Endothelial cell of umbilical vein (primary cell): ENCODE measurements around the gene TIMM10B. TPM values are rescaled to one million over a fixed set of nuclear protein-coding genes. Genes with fewer than 3 reads are reported as not detected.
A peak's percentile ranks its signal among the peaks of the same experiment; 100 is the strongest.

ENCODE experiments used
- BruUV-seq: library from RNA; stranded (reverse); fragments of 400-500 nt; replicated peaks from 2 replicates; lab custom pipeline; 2021; lab: Mats Ljungman, UMichigan
- CTCF ChIA-PET: fragments of 300-600, 350-600 bp; sonication (Branson Sonifier 250); formaldehyde crosslinking; loops from one replicate; lab custom pipeline; 2021; ENCODE audit warnings: antibody characterized with exemption, inconsistent platforms; lab: Charles Lee
- POLR2A ChIA-PET: fragments of 300-600, 350-600 bp; sonication (Branson Sonifier 250); formaldehyde crosslinking; loops from one replicate; lab custom pipeline; 2021; ENCODE audit warnings: antibody characterized with exemption, inconsistent platforms; lab: Charles Lee
- DNase-seq: peaks from one replicate; pipeline ENCODE4 v3.0.0-alpha.2; 2011; ENCODE audit warnings: low read depth, low spot score
- FAIRE-seq: peaks from 2 replicates; lab custom pipeline; 2011; peaks lifted over from hg19 to GRCh38; lab: Jason Lieb, UNC
- H2AFZ ChIP-seq: 2 replicates; pipeline ENCODE4 v1.6.0; 2012; ENCODE audit warnings: low read depth, low read length, control low read depth, inconsistent platforms
- H3K27ac ChIP-seq: 2 replicates; pipeline ENCODE4 v1.5.1; 2011; ENCODE audit warnings: low read depth, mild to moderate bottlenecking, control low read depth, low read length, moderate library complexity; ENCODE audit not compliant: insufficient read depth
- H3K27me3 ChIP-seq, 2 experiments: 2 replicates each; pipeline versions ENCODE4 v1.6.0 to v1.6.1; 2011; ENCODE audit warnings: low read length in 2 of 2, mixed read lengths in 1 of 2; ENCODE audit not compliant: control insufficient read depth in 2 of 2, insufficient read depth in 2 of 2
- H3K36me3 ChIP-seq, 2 experiments: 2 replicates in 1 of 2; 3 replicates in 1 of 2; pipeline ENCODE4 v1.5.1; 2011; ENCODE audit warnings: low read length in 2 of 2, mild to moderate bottlenecking in 1 of 2, moderate library complexity in 1 of 2; ENCODE audit not compliant: control insufficient read depth in 2 of 2, insufficient read depth in 2 of 2; ENCODE audit errors: extremely low read depth in 1 of 2
- H3K4me1 ChIP-seq: 3 replicates; pipeline ENCODE4 v1.5.1; 2011; ENCODE audit warnings: mild to moderate bottlenecking, low read length; ENCODE audit not compliant: control insufficient read depth, insufficient read depth; ENCODE audit errors: extremely low read depth
- H3K4me2 ChIP-seq: 2 replicates; pipeline ENCODE4 v1.6.1; 2011; ENCODE audit warnings: low read length, control low read depth, mixed read lengths; ENCODE audit not compliant: insufficient read depth
- H3K4me3 ChIP-seq, 3 experiments: fragments of 200-600 bp in 1 of 3; sonication (generic), shearing (Covaris generic) in 1 of 3; replicated peaks in 1 of 3; 2 replicates each; pipeline ENCODE4 v1.5.1; 2011 to 2016; ENCODE audit warnings: control low read depth in 3 of 3, low read length in 3 of 3, mild to moderate bottlenecking in 2 of 3, inconsistent platforms in 1 of 3, low read depth in 1 of 3, moderate library complexity in 1 of 3; ENCODE audit not compliant: insufficient read depth in 1 of 3
- H3K79me2 ChIP-seq: 2 replicates; pipeline ENCODE4 v1.6.0; 2012; ENCODE audit warnings: low read length, inconsistent platforms; ENCODE audit not compliant: control insufficient read depth, insufficient read depth
- H3K9ac ChIP-seq: replicated peaks from 2 replicates; pipeline ENCODE3; 2011; ENCODE audit warnings: low read length, control low read depth; ENCODE audit not compliant: insufficient read depth; ENCODE audit errors: extremely low read depth
- H3K9me1 ChIP-seq: replicated peaks from 3 replicates; pipeline ENCODE4 v1.6.0; 2011; ENCODE audit warnings: mild to moderate bottlenecking, low read length; ENCODE audit not compliant: control insufficient read depth, insufficient read depth; ENCODE audit errors: extremely low read depth
- H3K9me3 ChIP-seq: replicated peaks from 2 replicates; pipeline ENCODE4 v1.5.1; 2012; ENCODE audit warnings: low read length, inconsistent platforms; ENCODE audit not compliant: control insufficient read depth, insufficient read depth
- H4K20me1 ChIP-seq: replicated peaks from 2 replicates; pipeline ENCODE3; 2011; ENCODE audit warnings: mild to moderate bottlenecking, low read length; ENCODE audit not compliant: control insufficient read depth, insufficient read depth; ENCODE audit errors: extremely low read depth
- CTCF ChIP-seq, 2 donors: IDR thresholded peaks; 1 replicate in 1 of 2; 2 replicates in 1 of 2; pipeline ENCODE4 v1.5.1; 2011; ENCODE audit warnings: low read length in 2 of 2, mild to moderate bottlenecking in 2 of 2, moderate library complexity in 2 of 2, control low read depth in 1 of 2, inconsistent platforms in 1 of 2, low read depth in 1 of 2; ENCODE audit not compliant: insufficient read depth in 1 of 2; ENCODE audit errors: extremely low read depth in 1 of 2
- EZH2 ChIP-seq: IDR thresholded peaks from 2 replicates; pipeline ENCODE4 v1.6.1; 2012; ENCODE audit warnings: borderline replicate concordance, low read depth, mild to moderate bottlenecking, moderate library complexity, low read length, inconsistent platforms; ENCODE audit not compliant: severe bottlenecking
- FOS ChIP-seq: IDR thresholded peaks from 2 replicates; pipeline ENCODE4 v1.6.1; 2011; ENCODE audit warnings: mild to moderate bottlenecking, low read length, moderate library complexity, borderline replicate concordance; ENCODE audit not compliant: insufficient read depth
- GATA2 ChIP-seq: IDR thresholded peaks from 2 replicates; pipeline ENCODE4 v1.7.0; 2011; ENCODE audit warnings: low read depth, mild to moderate bottlenecking, moderate library complexity, mixed read lengths, low read length; ENCODE audit not compliant: insufficient read length, insufficient read depth
- JUN ChIP-seq: IDR thresholded peaks from 2 replicates; pipeline ENCODE4 v1.6.1; 2011; ENCODE audit warnings: borderline replicate concordance, low read depth; ENCODE audit not compliant: insufficient read length, insufficient read depth
- MAX ChIP-seq: IDR thresholded peaks from 2 replicates; pipeline ENCODE4 v1.6.1; 2011; ENCODE audit not compliant: insufficient read depth, insufficient read length
- MYC ChIP-seq: IDR thresholded peaks from one replicate; pipeline ENCODE4 v1.6.1; 2011; ENCODE audit warnings: mild to moderate bottlenecking, low read depth, low read length
- POLR2A ChIP-seq: IDR thresholded peaks from 2 replicates; pipeline ENCODE4 v1.6.1; 2012; ENCODE audit warnings: low read depth, mild to moderate bottlenecking, control low read depth, low read length
- POLR2AphosphoS5 ChIP-seq: IDR thresholded peaks from 2 replicates; pipeline ENCODE4 v1.6.1; 2012; ENCODE audit warnings: low read depth, mild to moderate bottlenecking, control low read depth, low read length, moderate library complexity; ENCODE audit not compliant: insufficient read depth
- dilution Hi-C: fragments of 300-500 bp; cut with MboI; formaldehyde crosslinking; loops from one replicate; pipeline ENCODE4 v1.15.0; 2019; ENCODE audit warnings: low sequenced_read_pairs; ENCODE audit not compliant: extremely low pct_ligation_motif_present
- intact Hi-C: fragments of 100-400 bp; cut with micrococcal nuclease; formaldehyde crosslinking; loops from one replicate; pipeline ENCODE4 v1.10.0; 2022
- polyA plus RNA-seq, 4 experiments: library from polyadenylated mRNA; depleted of rRNA in 3 of 4; stranded (reverse) in 3 of 4; unstranded in 1 of 4; fragments of >200 nt; gene quantifications; 2 replicates each; pipeline versions ENCODE4 v1.2.1 to v1.2.3, GENCODE V29; 2011 to 2012; ENCODE audit warnings: missing spikeins in 1 of 4
- total RNA-seq: library from RNA; stranded (reverse); gene quantifications from 2 replicates; pipeline ENCODE4 v1.2.3, GENCODE V29; 2021

The TIMM10B gene
- total and polyA plus RNA-seq, 2 donors (not counting 3 experiments of a cell fraction or from before 2014, with no cell fraction given), result 31.3 to 36.5 TPM

GRCh38 chr11:6481924-6482275, 599 bp downstream of the TIMM10B start:
- CTCF ChIA-PET, result interaction anchor here (0.8 to 2.6 kb wide), 13 partner anchors 8 to 275 kb away, joined by 3 to 28 read pairs (median 5); partner anchors contain the start of gene MRPL17
- TF ChIP-seq MAX (no peak), GATA2 (no peak), EZH2 (no peak), POLR2A (no peak), JUN (no peak), FOS (no peak), POLR2AphosphoS5 (no peak), MYC (no peak), CTCF (IDR thresholded peaks at IDR 0.05; ENCODE audit: extremely low read depth in 1 of 2, insufficient read depth in 1 of 2, low read depth in 1 of 2, low read length in 2 of 2) (no peak)
- Histone ChIP-seq H3K36me3 (peaks cover 7 to 21% of the 10 kb centered on the region in 2 experiments), H3K4me2 (peak overlapping the region; percentile 77), H4K20me1 (no peaks in the 10 kb centered on the region), H3K79me2 (peaks cover 36% of the 10 kb centered on the region), H3K4me1 (peaks cover 18% of the 10 kb centered on the region), H3K9me3 (no peaks in the 10 kb centered on the region), H3K27ac (peak overlapping the region; percentile 72), H2AFZ (no peak overlapping the region), H3K4me3 (peak overlapping the region; percentile 3 to 65 (median 57)), H3K9ac (peak overlapping the region; percentile 70), H3K27me3 (no peaks in the 10 kb centered on the region), H3K9me1 (no peaks in the 10 kb centered on the region)
- no peak for FAIRE-seq
- BruUV-seq, result no TSS peak
- no peak for DNase-seq
- dilution Hi-C loops, result no loop called here
- POLR2A ChIA-PET, result interaction anchor here (1.3 to 1.6 kb wide), 3 partner anchors 9 to 103 kb away, joined by 4 to 8 read pairs (median 4); no protein-coding TSS in a partner anchor
- intact Hi-C loops, result loop anchor here (1.0 to 2.0 kb wide), 7 partner anchors 9 to 213 kb away; partner anchors contain the start of genes APBB1, MRPL17, SMPD1 and TAF10
